Esophagus muscularis mucosa (tissue), 4 donors: ENCODE data around the gene MR1. TPM values are rescaled to one million over a fixed set of nuclear protein-coding genes. Genes with fewer than 3 reads are reported as not detected.
"Not testable (repeated sequence)": the region's sequence is repeated elsewhere in the genome, so short reads cannot be mapped to it uniquely, and the experiment has no call there.

ENCODE experiments used
- DNase-seq: peaks from one replicate; pipeline ENCODE4 v3.0.0-alpha.2; 2017; ENCODE audit errors: extremely low spot score
- H3K27ac ChIP-seq, 4 donors: fragments of 200-600 bp; sonication (generic); replicated peaks in 1 of 4; 1 replicate in 3 of 4; 2 replicates in 1 of 4; pipeline ENCODE4 v1.5.1; 2016 to 2019; ENCODE audit warnings: mild to moderate bottlenecking in 1 of 4
- H3K27me3 ChIP-seq, 4 donors: fragments of 200-600 bp; sonication (generic); one replicate each; pipeline versions ENCODE4 v1.5.1 to v1.6.0; 2016 to 2019
- H3K36me3 ChIP-seq, 4 donors: fragments of 200-600 bp; sonication (generic); one replicate each; pipeline ENCODE4 v1.5.1; 2016 to 2019
- H3K4me1 ChIP-seq, 4 donors: fragments of 200-600 bp; sonication (generic); one replicate each; pipeline ENCODE4 v1.5.1; 2016 to 2019
- H3K4me3 ChIP-seq, 4 donors: fragments of 200-600 bp; sonication (generic); 1 replicate in 2 of 4; 2 replicates in 2 of 4; pipeline ENCODE4 v1.5.1; 2016 to 2019; ENCODE audit warnings: mild to moderate bottlenecking in 4 of 4, moderate library complexity in 1 of 4
- H3K9me3 ChIP-seq, 4 donors: fragments of 200-600 bp; sonication (generic); 1 replicate in 3 of 4; 2 replicates in 1 of 4; pipeline ENCODE4 v1.5.1; 2016 to 2019
- EP300 ChIP-seq: sonication (generic); formaldehyde crosslinking; IDR thresholded peaks from one replicate; pipeline ENCODE4 v1.6.1; 2017; ENCODE audit warnings: antibody characterized with exemption
- POLR2A ChIP-seq: fragments of 450-650 bp; IDR thresholded peaks from one replicate; pipeline ENCODE4 v1.6.1; 2017; ENCODE audit warnings: antibody characterized with exemption, moderate library complexity, mild to moderate bottlenecking, low read depth
- POLR2AphosphoS5 ChIP-seq, 2 donors: sonication (generic); formaldehyde crosslinking; IDR thresholded peaks; one replicate each; pipeline ENCODE4 v1.6.1; 2017; ENCODE audit warnings: antibody characterized with exemption in 2 of 2
- WGBS: methylation state at CpG from one replicate; pipeline ENCODE4 v1.1.5; 2018; 5-methylcytosine and 5-hydroxymethylcytosine counted together
- intact Hi-C: fragments of 100-400 bp; cut with DNase I; formaldehyde crosslinking; loops from one replicate; pipeline ENCODE4 v1.15.1; 2023
- total RNA-seq, 4 donors: library from RNA; depleted of rRNA; stranded (reverse); fragments of >200 nt; gene quantifications; one replicate each; pipeline versions ENCODE4 v1.1.0 to v1.2.1, GENCODE V29; 2016
- TF ChIP-seq, protein P1 (sequence below), 3 experiments: fragments of 200-600 bp in 2 of 3; fragments of 450-650 bp in 1 of 3; sonication (generic) in 2 of 3; IDR thresholded peaks; one replicate each; pipeline ENCODE4 v1.5.1; 2017 to 2019; ENCODE audit warnings: antibody characterized with exemption in 3 of 3, mild to moderate bottlenecking in 2 of 3, moderate library complexity in 1 of 3

The MR1 gene
- total RNA-seq, 4 donors from 2014 or later = 10.8 to 23.5 (median 15.4) TPM

DNA sequence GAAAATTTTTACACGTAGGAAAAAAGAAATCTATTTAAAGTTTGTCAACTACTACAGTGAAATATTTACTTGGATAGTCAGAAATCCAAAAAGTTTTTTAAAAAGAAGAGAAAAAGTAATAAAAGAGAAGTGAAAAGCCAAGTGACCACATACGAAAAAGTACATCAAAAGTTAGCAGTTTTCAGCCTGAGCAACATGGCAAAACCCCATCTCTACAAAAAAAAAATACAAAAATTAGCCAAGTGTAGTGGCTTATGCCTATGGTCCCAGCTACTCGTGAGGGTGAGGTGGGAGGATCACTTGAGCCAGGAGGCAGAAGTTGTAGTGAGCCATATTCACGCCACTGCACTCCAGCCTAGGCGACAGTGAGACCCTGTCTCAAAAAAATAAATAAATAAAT lies 5.2 kb upstream of the MR1 start:
- peaks cover 6 to 12% (median 10%) of the 10 kb centered on the region in 4 donors for H3K4me1 ChIP-seq
- no peak overlapping the region for H3K27ac ChIP-seq
- no peaks in the 10 kb centered on the region for H3K9me3 ChIP-seq
- TF ChIP-seq EP300 = no peak
- TF ChIP-seq, protein P1, sequence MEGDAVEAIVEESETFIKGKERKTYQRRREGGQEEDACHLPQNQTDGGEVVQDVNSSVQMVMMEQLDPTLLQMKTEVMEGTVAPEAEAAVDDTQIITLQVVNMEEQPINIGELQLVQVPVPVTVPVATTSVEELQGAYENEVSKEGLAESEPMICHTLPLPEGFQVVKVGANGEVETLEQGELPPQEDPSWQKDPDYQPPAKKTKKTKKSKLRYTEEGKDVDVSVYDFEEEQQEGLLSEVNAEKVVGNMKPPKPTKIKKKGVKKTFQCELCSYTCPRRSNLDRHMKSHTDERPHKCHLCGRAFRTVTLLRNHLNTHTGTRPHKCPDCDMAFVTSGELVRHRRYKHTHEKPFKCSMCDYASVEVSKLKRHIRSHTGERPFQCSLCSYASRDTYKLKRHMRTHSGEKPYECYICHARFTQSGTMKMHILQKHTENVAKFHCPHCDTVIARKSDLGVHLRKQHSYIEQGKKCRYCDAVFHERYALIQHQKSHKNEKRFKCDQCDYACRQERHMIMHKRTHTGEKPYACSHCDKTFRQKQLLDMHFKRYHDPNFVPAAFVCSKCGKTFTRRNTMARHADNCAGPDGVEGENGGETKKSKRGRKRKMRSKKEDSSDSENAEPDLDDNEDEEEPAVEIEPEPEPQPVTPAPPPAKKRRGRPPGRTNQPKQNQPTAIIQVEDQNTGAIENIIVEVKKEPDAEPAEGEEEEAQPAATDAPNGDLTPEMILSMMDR (IDR thresholded peaks at IDR 0.05) = no peak
- TF ChIP-seq POLR2A = no peak
- TF ChIP-seq POLR2AphosphoS5 (IDR thresholded peaks at IDR 0.05) = no peak
- H3K36me3 ChIP-seq = no peaks in the 10 kb centered on the region
- no peak overlapping the region for H3K4me3 ChIP-seq
- no peak for DNase-seq
- H3K27me3 ChIP-seq = no peaks in the 10 kb centered on the region
- WGBS = 80% methylated on average over 5 of the region's 5 CpGs
- intact Hi-C loops = no loop called here

DNA sequence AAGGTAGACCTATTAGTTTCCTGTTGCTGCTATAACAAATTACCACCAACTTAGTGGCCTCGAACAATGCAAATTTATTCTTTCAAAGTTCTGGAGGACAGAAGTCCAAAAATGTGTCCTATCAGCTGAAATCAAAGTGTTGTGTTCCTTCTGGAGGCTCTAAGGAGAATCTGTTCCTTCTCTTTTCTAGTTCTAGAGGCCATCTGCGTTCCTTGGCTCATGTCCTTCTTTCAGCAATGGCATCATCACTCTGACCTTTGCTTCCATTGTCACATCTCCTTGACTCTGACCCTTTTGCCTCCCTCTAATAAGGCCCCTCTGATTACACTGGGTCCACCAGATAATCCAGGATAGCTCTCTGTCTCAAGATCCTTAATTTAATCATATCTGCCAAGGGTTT lies 1.2 kb upstream of the MR1 start:
- DNase-seq = no peak
- Histone ChIP-seq H3K9me3 (no peaks in the 10 kb centered on the region), H3K27ac (peak overlapping the region; percentile 86 to 91 (median 90)), H3K27me3 (no peaks in the 10 kb centered on the region), H3K36me3 (no peaks in the 10 kb centered on the region), H3K4me3 (no peak overlapping the region), H3K4me1 (peaks cover 16 to 44% (median 40%) of the 10 kb centered on the region in 4 donors)
- TF ChIP-seq POLR2A (no peak), EP300 (no peak), POLR2AphosphoS5 (IDR thresholded peaks at IDR 0.05) (no peak)
- TF ChIP-seq, protein P1 (IDR thresholded peaks at IDR 0.05) = no peak
- WGBS = 78% methylated on average over 2 of the region's 2 CpGs
- intact Hi-C loops = no loop called here

DNA sequence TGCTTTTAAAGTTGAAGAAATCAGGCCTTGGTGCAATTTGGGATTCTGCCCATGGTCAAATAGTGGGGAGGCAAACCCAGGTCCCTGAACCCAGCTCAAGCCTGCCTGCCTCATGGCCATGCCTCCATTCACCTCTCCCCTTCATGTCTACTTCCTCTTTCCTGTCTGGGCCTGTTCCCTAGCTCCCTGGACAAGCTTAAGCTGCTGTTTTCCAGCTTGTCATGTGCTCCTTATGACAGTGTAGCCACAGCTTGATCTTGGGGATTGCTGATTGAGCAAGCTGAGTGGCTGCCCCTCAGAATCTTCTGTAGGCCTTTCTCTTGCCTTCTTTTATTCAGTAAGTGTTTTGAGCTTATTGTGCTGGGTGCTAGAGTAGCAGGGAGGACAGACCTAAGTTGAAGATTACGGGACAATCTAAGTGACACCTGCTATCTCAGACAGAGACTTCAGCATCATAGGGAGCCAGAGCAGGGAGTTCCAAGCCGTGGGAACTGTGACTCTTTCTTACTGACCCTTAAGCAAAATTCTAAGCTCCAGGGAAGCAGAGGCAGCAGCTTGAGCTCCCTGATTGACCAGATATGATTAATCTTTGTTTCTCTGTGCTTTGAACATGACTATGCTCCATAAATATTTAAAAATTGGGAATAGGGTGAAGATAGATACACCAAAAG lies 520 bp upstream of the MR1 start:
- no peaks in the 10 kb centered on the region for H3K36me3 ChIP-seq
- WGBS = 23% methylated on average over 2 of the region's 2 CpGs
- TF ChIP-seq EP300 = no peak
- TF ChIP-seq, protein P1 (IDR thresholded peaks at IDR 0.05) = no peak
- TF ChIP-seq POLR2A = no peak
- TF ChIP-seq POLR2AphosphoS5 (IDR thresholded peaks at IDR 0.05) = peak; percentile 23 to 75
- H3K4me1 ChIP-seq = peaks cover 16 to 46% (median 44%) of the 10 kb centered on the region in 4 donors
- H3K4me3 ChIP-seq = peak overlapping the region; percentile 52 to 63 (median 60)
- intact Hi-C loops = no loop called here
- peak overlapping the region; percentile 86 to 91 (median 90) for H3K27ac ChIP-seq
- no peaks in the 10 kb centered on the region for H3K9me3 ChIP-seq
- no peak for DNase-seq
- no peaks in the 10 kb centered on the region for H3K27me3 ChIP-seq

DNA sequence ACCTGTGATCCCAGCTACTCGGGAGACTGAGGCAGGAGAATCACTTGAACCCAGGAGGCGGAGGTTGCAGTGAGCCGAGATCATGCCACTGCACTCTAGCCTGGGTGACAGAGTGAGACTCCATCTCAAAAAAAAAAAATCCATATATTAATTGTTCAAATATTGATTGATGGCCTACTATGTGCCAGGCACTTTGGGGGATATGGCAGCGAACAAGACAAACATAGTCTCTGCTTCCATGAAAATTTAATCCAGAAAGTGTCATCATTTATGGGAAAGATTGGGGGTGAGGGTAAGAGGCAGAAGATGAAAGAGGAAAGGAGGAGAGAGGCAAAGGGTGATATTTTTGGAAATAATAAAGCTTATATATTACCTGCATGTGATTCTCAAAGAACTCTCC lies 1.4 kb downstream of the MR1 start:
- not testable (repeated sequence) for DNase-seq, H3K9me3 ChIP-seq, H3K4me3 ChIP-seq, H3K36me3 ChIP-seq, H3K27me3 ChIP-seq, H3K27ac ChIP-seq
- H3K4me1 ChIP-seq = peaks cover 16 to 57% (median 45%) of the 10 kb centered on the region in 4 donors
- 97% methylated on average over 4 of the region's 4 CpGs for WGBS
- intact Hi-C loops = loop anchor here (5.0 kb wide), 1 partner anchor 52 kb away; the partner anchor contains the start of gene IER5

DNA sequence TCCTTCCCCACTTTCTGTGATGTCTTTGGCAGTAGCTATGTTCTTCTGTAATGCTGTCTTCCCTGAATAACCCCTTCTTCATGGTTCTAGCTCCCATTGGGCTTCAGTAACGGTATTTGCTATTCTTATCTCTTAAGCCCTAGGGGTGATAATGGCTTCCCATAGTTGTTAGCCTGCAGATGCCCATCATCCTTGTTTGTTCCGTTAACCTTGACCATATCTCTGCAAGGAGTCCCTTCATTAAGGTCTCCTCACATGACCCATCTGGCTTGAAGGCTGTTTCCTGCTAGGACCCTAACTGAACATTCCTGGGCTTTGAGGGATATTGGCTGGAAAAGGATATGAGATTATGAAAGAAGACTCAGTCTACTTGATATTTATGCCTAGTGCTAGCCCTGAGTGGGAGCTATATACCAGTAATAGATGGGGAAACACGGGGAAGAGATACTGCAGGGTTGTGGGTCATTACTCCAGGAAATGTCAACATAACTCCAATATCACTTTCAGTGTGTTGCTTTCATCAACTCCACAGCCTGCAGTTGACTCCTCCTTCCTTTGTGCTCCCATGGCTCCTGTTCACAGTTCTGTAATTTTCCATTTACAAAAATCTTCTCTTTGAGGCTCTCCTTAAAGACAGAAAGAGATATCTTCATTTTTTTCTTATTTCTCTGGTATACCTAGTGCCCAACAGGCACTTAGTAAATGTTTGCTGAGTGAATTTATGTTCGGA lies 2.5 kb downstream of the MR1 start:
- Histone ChIP-seq H3K27me3 (no peaks in the 10 kb centered on the region), H3K27ac (no peak overlapping the region), H3K4me3 (no peak overlapping the region), H3K4me1 (peaks cover 19 to 64% (median 51%) of the 10 kb centered on the region in 4 donors), H3K36me3 (peaks cover 0 to 7% (median 2%) of the 10 kb centered on the region in 4 donors), H3K9me3 (no peaks in the 10 kb centered on the region)
- intact Hi-C loops = loop anchor here (5.0 kb wide), 1 partner anchor 51 kb away; the partner anchor contains the start of gene IER5
- 90% methylated on average over 4 of the region's 4 CpGs for WGBS
- no peak for DNase-seq
- no peak for TF ChIP-seq POLR2AphosphoS5 (IDR thresholded peaks at IDR 0.05)
- TF ChIP-seq, protein P1 (IDR thresholded peaks at IDR 0.05) = no peak
- TF ChIP-seq EP300 = no peak
- no peak for TF ChIP-seq POLR2A
